H1 (cell line): ENCODE results near the gene ZNF77. TPM values are rescaled to one million over a fixed set of nuclear protein-coding genes. Genes with fewer than 3 reads are reported as not detected.

Source experiments
- CTCF ChIA-PET: fragments of 300-600 bp; sonication (Branson Sonifier 250); formaldehyde crosslinking; loops from one replicate; lab custom pipeline; 2021; ENCODE audit not compliant: partially characterized antibody; lab: Charles Lee
- POLR2A ChIA-PET: fragments of 300-600 bp; sonication (Branson Sonifier 250); formaldehyde crosslinking; loops from one replicate; lab custom pipeline; 2021; ENCODE audit warnings: inconsistent platforms; ENCODE audit not compliant: partially characterized antibody; lab: Charles Lee
- DNase-seq, 2 experiments: peaks; one replicate each; pipeline versions ENCODE4 v3.0.0 to v3.0.0-alpha.2; 2010 to 2022; ENCODE audit warnings: low spot score in 2 of 2, low read depth in 1 of 2, mixed read lengths in 1 of 2
- FAIRE-seq: peaks from 2 replicates; lab custom pipeline; 2011; peaks lifted over from hg19 to GRCh38; lab: Jason Lieb, UNC
- H2AFZ ChIP-seq: 2 replicates; pipeline ENCODE4 v1.8.1; 2012; ENCODE audit warnings: low read length, inconsistent platforms
- H2AK5ac ChIP-seq: 2 replicates; pipeline ENCODE4 v1.6.1; 2013; ENCODE audit warnings: low read depth, low read length
- H2BK120ac ChIP-seq: replicated peaks from 2 replicates; pipeline ENCODE3; 2013; ENCODE audit warnings: low read depth, low read length, inconsistent platforms
- H2BK12ac ChIP-seq: 2 replicates; pipeline ENCODE4 v1.6.1; 2013; ENCODE audit warnings: low read depth, low read length
- H2BK15ac ChIP-seq: 2 replicates; pipeline ENCODE4 v1.6.1; 2013; ENCODE audit warnings: low read length
- H2BK20ac ChIP-seq: 2 replicates; pipeline ENCODE4 v1.6.1; 2013; ENCODE audit warnings: low read length
- H2BK5ac ChIP-seq: 2 replicates; pipeline ENCODE4 v1.6.1; 2013; ENCODE audit warnings: low read depth, low read length
- H3K14ac ChIP-seq: 2 replicates; pipeline ENCODE4 v1.6.1; 2013; ENCODE audit warnings: inconsistent platforms; ENCODE audit not compliant: insufficient read length
- H3K18ac ChIP-seq: 2 replicates; pipeline ENCODE4 v1.6.1; 2013; ENCODE audit warnings: low read length; ENCODE audit errors: extremely low read depth
- H3K23ac ChIP-seq: 2 replicates; pipeline ENCODE4 v1.6.1; 2013; ENCODE audit warnings: inconsistent platforms; ENCODE audit not compliant: insufficient read length
- H3K23me2 ChIP-seq: 2 replicates; pipeline ENCODE4 v1.6.1; 2013; ENCODE audit warnings: low read depth, low read length
- H3K27ac ChIP-seq: 2 replicates; pipeline ENCODE4 v1.6.1; 2011; ENCODE audit warnings: low read depth, low read length, inconsistent platforms
- H3K27me3 ChIP-seq, 4 experiments: replicated peaks in 1 of 4; 1 replicate in 1 of 4; 2 replicates in 3 of 4; pipeline versions ENCODE4 v1.6.1 to v1.8.1; 2011 to 2013; ENCODE audit warnings: low read length in 3 of 4, mild to moderate bottlenecking in 3 of 4, inconsistent platforms in 2 of 4, mixed read lengths in 2 of 4, moderate library complexity in 1 of 4; ENCODE audit not compliant: control insufficient read depth in 3 of 4, insufficient read depth in 3 of 4; ENCODE audit errors: extremely low read depth in 1 of 4
- H3K36me3 ChIP-seq, 4 experiments: 2 replicates each; pipeline versions ENCODE4 v1.6.1 to v1.8.1; 2011 to 2013; ENCODE audit warnings: mild to moderate bottlenecking in 4 of 4, low read length in 3 of 4, moderate library complexity in 2 of 4, control low read depth in 1 of 4, inconsistent platforms in 1 of 4; ENCODE audit not compliant: insufficient read depth in 4 of 4, control insufficient read depth in 2 of 4
- H3K4ac ChIP-seq: replicated peaks from 2 replicates; pipeline ENCODE3; 2013; ENCODE audit warnings: low read length, low read depth, mixed read lengths, inconsistent platforms; ENCODE audit not compliant: insufficient read length
- H3K4me1 ChIP-seq, 4 experiments: replicated peaks in 1 of 4; 1 replicate in 1 of 4; 2 replicates in 3 of 4; pipeline versions ENCODE4 v1.6.1 to v1.8.1; 2011 to 2013; ENCODE audit warnings: low read length in 3 of 4, inconsistent platforms in 2 of 4, mixed read lengths in 1 of 4; ENCODE audit not compliant: insufficient read depth in 4 of 4, control insufficient read depth in 3 of 4
- H3K4me2 ChIP-seq, 2 experiments: 2 replicates each; pipeline versions ENCODE4 v1.6.1 to v1.8.1; 2011 to 2013; ENCODE audit warnings: low read depth in 2 of 2, low read length in 2 of 2, control low read depth in 1 of 2, inconsistent platforms in 1 of 2, mild to moderate bottlenecking in 1 of 2; ENCODE audit not compliant: insufficient read depth in 1 of 2
- H3K4me3 ChIP-seq, 4 experiments: fragments of 200-600, 300-600 bp in 1 of 4; sonication (generic), shearing (Covaris generic), sonication (Bioruptor Twin) in 1 of 4; 2 replicates each; pipeline versions ENCODE4 v1.5.1 to v1.8.1; 2011 to 2016; ENCODE audit warnings: low read length in 4 of 4, low read depth in 3 of 4, control low read depth in 2 of 4, inconsistent platforms in 2 of 4, mild to moderate bottlenecking in 2 of 4, mixed read lengths in 1 of 4, moderate library complexity in 1 of 4; ENCODE audit not compliant: insufficient read depth in 2 of 4; ENCODE audit errors: extremely low read depth in 1 of 4
- H3K56ac ChIP-seq: replicated peaks from 2 replicates; pipeline ENCODE3; 2013; ENCODE audit warnings: low read depth, mild to moderate bottlenecking, mixed read lengths, low read length, inconsistent platforms; ENCODE audit not compliant: insufficient read length
- H3K79me1 ChIP-seq: 2 replicates; pipeline ENCODE4 v1.6.1; 2013; ENCODE audit warnings: low read depth, low read length, control low read depth
- H3K79me2 ChIP-seq, 2 experiments: 2 replicates each; pipeline versions ENCODE4 v1.6.1 to v1.8.1; 2012 to 2013; ENCODE audit warnings: low read length in 2 of 2, mild to moderate bottlenecking in 2 of 2, inconsistent platforms in 1 of 2; ENCODE audit not compliant: insufficient read depth in 2 of 2, control insufficient read depth in 1 of 2
- H3K9ac ChIP-seq, 4 experiments: replicated peaks in 1 of 4; 1 replicate in 1 of 4; 2 replicates in 3 of 4; pipeline versions ENCODE4 v1.6.1 to v1.8.1; 2011 to 2013; ENCODE audit warnings: low read depth in 3 of 4, low read length in 3 of 4, control low read depth in 2 of 4, mild to moderate bottlenecking in 2 of 4, moderate library complexity in 2 of 4, inconsistent platforms in 1 of 4; ENCODE audit errors: extremely low read depth in 1 of 4
- H3K9me3 ChIP-seq, 2 experiments: 2 replicates each; pipeline versions ENCODE4 v1.6.1 to v1.8.1; 2012 to 2013; ENCODE audit warnings: mild to moderate bottlenecking in 2 of 2, moderate library complexity in 2 of 2, control low read depth in 1 of 2, inconsistent platforms in 1 of 2, low read depth in 1 of 2, low read length in 1 of 2, mixed read lengths in 1 of 2; ENCODE audit not compliant: insufficient read depth in 2 of 2
- H4K20me1 ChIP-seq, 2 experiments: replicated peaks in 1 of 2; 2 replicates each; pipeline versions ENCODE3 to v1.8.1; 2011 to 2013; ENCODE audit warnings: inconsistent platforms in 2 of 2, low read length in 2 of 2, mild to moderate bottlenecking in 1 of 2; ENCODE audit not compliant: insufficient read depth in 2 of 2, control insufficient read depth in 1 of 2
- H4K5ac ChIP-seq: 2 replicates; pipeline ENCODE4 v1.6.1; 2013; ENCODE audit warnings: low read length, low read depth, mixed read lengths, inconsistent platforms; ENCODE audit not compliant: insufficient read length
- H4K8ac ChIP-seq: 2 replicates; pipeline ENCODE4 v1.8.0; 2013; ENCODE audit warnings: mild to moderate bottlenecking, moderate library complexity, low read length, inconsistent platforms; ENCODE audit not compliant: insufficient read depth; ENCODE audit errors: extremely low read depth
- H4K91ac ChIP-seq: replicated peaks from 2 replicates; pipeline ENCODE3; 2013; ENCODE audit warnings: low read length, mixed read lengths, inconsistent platforms; ENCODE audit not compliant: insufficient read length
- CREB1 ChIP-seq: IDR thresholded peaks from 2 replicates; pipeline ENCODE4 v1.6.1; 2012; ENCODE audit warnings: inconsistent platforms
- EZH2 ChIP-seq: fragments of 200-600 bp; sonication (generic); IDR thresholded peaks from 2 replicates; pipeline ENCODE4 v1.7.1; 2012; ENCODE audit warnings: low read depth, mild to moderate bottlenecking, moderate library complexity, low read length, inconsistent platforms; ENCODE audit not compliant: severe bottlenecking
- HDAC6 ChIP-seq: IDR thresholded peaks from one replicate; pipeline ENCODE4 v1.7.1; 2012; ENCODE audit warnings: low read depth, mild to moderate bottlenecking, inconsistent platforms, low read length, moderate library complexity
- KDM4A ChIP-seq: IDR thresholded peaks from one replicate; pipeline ENCODE4 v1.7.1; 2012; ENCODE audit warnings: low read depth, mild to moderate bottlenecking, moderate library complexity, low read length, inconsistent platforms; ENCODE audit not compliant: severe bottlenecking
- NANOG ChIP-seq: IDR thresholded peaks from 2 replicates; pipeline ENCODE4 v1.6.1; 2011; ENCODE audit warnings: low read length, low read depth, mild to moderate bottlenecking, inconsistent platforms; ENCODE audit not compliant: insufficient read depth, poor library complexity, severe bottlenecking
- POLR2AphosphoS5 ChIP-seq: IDR thresholded peaks from 2 replicates; pipeline ENCODE4 v1.6.1; 2011; ENCODE audit warnings: low read depth, low read length
- RXRA ChIP-seq: IDR thresholded peaks from 2 replicates; pipeline ENCODE4 v1.6.1; 2011; ENCODE audit warnings: low read depth, mild to moderate bottlenecking, low read length, moderate library complexity; ENCODE audit not compliant: insufficient read depth
- SP1 ChIP-seq: IDR thresholded peaks from 2 replicates; pipeline ENCODE4 v1.6.1; 2011; ENCODE audit warnings: low read depth, low read length
- TAF1 ChIP-seq: IDR thresholded peaks from 2 replicates; pipeline ENCODE4 v1.6.1; 2011; ENCODE audit warnings: mild to moderate bottlenecking, low read depth, low read length
- WGBS, 2 experiments: shearing (Covaris generic) in 1 of 2; methylation state at CpG; one replicate each; pipeline versions ENCODE4 v1.1.6 to v1.1.7; 2013 to 2015; ENCODE audit warnings: low lambda C conversion rate in 2 of 2, mixed read lengths in 2 of 2, inconsistent platforms in 1 of 2, low coverage in 1 of 2, missing lambda C conversion rate in 1 of 2; ENCODE audit not compliant: insufficient replicate concordance in 2 of 2, insufficient coverage in 1 of 2, insufficient read length in 1 of 2; ENCODE audit errors: extremely low coverage in 1 of 2, missing lambda C conversion rate in 1 of 2; 5-methylcytosine and 5-hydroxymethylcytosine counted together
- polyA plus RNA-seq, 7 experiments: library from polyadenylated mRNA; depleted of rRNA in 3 of 7; stranded (reverse) in 5 of 7; unstranded in 2 of 7; fragments of >200 nt in 5 of 7; fragments of 200-250 nt in 2 of 7; gene quantifications; 1 replicate in 5 of 7; 2 replicates in 1 of 7; 4 replicates in 1 of 7; pipeline versions ENCODE4 v1.2.1 to v1.2.3, GENCODE V29; 2011 to 2013; ENCODE audit warnings: missing spikeins in 2 of 7, mixed read lengths in 2 of 7
- total RNA-seq: library from RNA; stranded (reverse); fragmentation: NEBNext Ultra II Directional; extraction: Animal tissue kit (Norgen Biotek cat#: 25700); gene quantifications from 2 replicates; pipeline ENCODE4 v1.2.1, GENCODE V29; 2021

Gene ZNF77
- total and polyA plus RNA-seq, 2 of the 8 experiments (the other 6 are each of a cell fraction or from before 2014, with no cell fraction given): 2.9 to 4.7 TPM

DNA sequence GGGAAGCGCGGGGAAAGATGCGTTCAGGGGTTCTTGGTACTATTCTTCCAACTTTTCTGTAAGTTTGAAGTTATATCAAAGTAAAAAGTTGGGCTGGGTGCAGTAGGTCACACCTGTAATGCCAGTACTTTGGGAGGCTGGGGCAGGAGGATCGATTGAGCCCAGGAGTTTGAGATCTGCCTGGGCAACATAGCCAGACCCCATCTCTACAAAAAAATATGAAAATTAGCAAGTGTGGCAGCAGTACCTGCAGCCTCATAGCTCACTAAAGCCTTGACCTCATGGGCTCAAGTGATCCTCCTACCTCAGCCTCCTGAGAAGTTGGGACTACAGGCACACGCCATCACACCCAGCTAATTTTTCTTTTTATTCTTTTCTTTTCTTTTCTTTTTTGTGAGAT lies 12.4 kb upstream of the ZNF77 start:
- no peak overlapping the region for H2AK5ac ChIP-seq
- 93% methylated on average over 5 of the region's 5 CpGs; no CpG with 5 or more reads in 1 of the 2 experiments for WGBS, 2 experiments
- no peaks in the 10 kb centered on the region for H3K23me2 ChIP-seq
- H2BK15ac ChIP-seq: no peak overlapping the region
- ChIA-PET CTCF (interaction anchor here (0.8 to 18.9 kb wide), 17 partner anchors 8 to 318 kb away, joined by 3 to 260 read pairs (median 4); no protein-coding TSS in a partner anchor), POLR2A (no interaction called here)
- H2BK12ac ChIP-seq: no peak overlapping the region
- H4K5ac ChIP-seq: no peak overlapping the region
- FAIRE-seq: no peak
- no peaks in the 10 kb centered on the region for H3K4me1 ChIP-seq
- no peak overlapping the region for H3K56ac ChIP-seq
- no peak overlapping the region for H3K23ac ChIP-seq
- no peaks in the 10 kb centered on the region for H4K20me1 ChIP-seq
- no peak overlapping the region for H4K91ac ChIP-seq
- no peak overlapping the region for H2BK120ac ChIP-seq
- no peak overlapping the region for H3K9ac ChIP-seq
- no peaks in the 10 kb centered on the region for H3K9me3 ChIP-seq
- H3K18ac ChIP-seq: no peak overlapping the region
- TF ChIP-seq RXRA: no peak
- TF ChIP-seq NANOG: no peak
- no peak for TF ChIP-seq TAF1
- no peak for TF ChIP-seq EZH2
- no peak for TF ChIP-seq POLR2AphosphoS5
- no peak for TF ChIP-seq KDM4A
- no peak for TF ChIP-seq HDAC6
- no peak for TF ChIP-seq SP1
- TF ChIP-seq CREB1: no peak
- TF ChIP-seq, all 59 proteins: peak for 0
- Histone ChIP-seq H4K8ac (no peak overlapping the region), H2BK20ac (no peak overlapping the region), H2BK5ac (no peak overlapping the region), H3K4me2 (no peak overlapping the region), H3K79me2 (no peaks in the 10 kb centered on the region), H3K27ac (no peak overlapping the region), H3K14ac (no peak overlapping the region), H3K4me3 (no peak overlapping the region), H3K36me3 (no peaks in the 10 kb centered on the region), H3K79me1 (no peaks in the 10 kb centered on the region), H3K27me3 (no peaks in the 10 kb centered on the region; a peak in 1 of 7 replicates), H3K4ac (no peak overlapping the region), H2AFZ (no peak overlapping the region)
- DNase-seq: no peak
